Heart left ventricle (tissue), 16 donors: ENCODE data around the gene KIAA1614. TPM values are rescaled to one million over a fixed set of nuclear protein-coding genes. Genes with fewer than 3 reads are reported as not detected.
"Not testable (repeated sequence)": the region's sequence is repeated elsewhere in the genome, so short reads cannot be mapped to it uniquely, and the experiment has no call there.

Source experiments
- ATAC-seq, 4 donors: fragments of 200-7000 bp; cut with Tn5 transposase; one replicate each; pipeline ENCODE4 v1.9.1; 2020 to 2022; ENCODE audit warnings: moderate library complexity in 4 of 4, mild to moderate bottlenecking in 3 of 4, moderate number of reproducible peaks in 1 of 4
- DNase-seq, 5 donors: peaks; one replicate each; pipeline ENCODE4 v3.0.0-alpha.2; 2020
- H3K27ac ChIP-seq, 12 donors: fragments of 200-600 bp; sonication (generic) in 4 of 12; one replicate each; pipeline versions ENCODE4 v1.5.0 to v1.8.0; 2016 to 2022; ENCODE audit warnings: mild to moderate bottlenecking in 2 of 12
- H3K27me3 ChIP-seq, 9 donors: fragments of 200-600 bp; sonication (generic) in 2 of 9; one replicate each; pipeline versions ENCODE4 v1.5.1 to v1.8.0; 2016 to 2022; ENCODE audit warnings: mild to moderate bottlenecking in 3 of 9
- H3K36me3 ChIP-seq, 9 donors: fragments of 200-600 bp; sonication (generic) in 2 of 9; one replicate each; pipeline versions ENCODE4 v1.5.0 to v1.8.0; 2018 to 2022; ENCODE audit warnings: mild to moderate bottlenecking in 2 of 9
- H3K4me1 ChIP-seq, 12 donors: fragments of 200-600 bp; sonication (generic) in 4 of 12; one replicate each; pipeline versions ENCODE4 v1.5.0 to v1.8.0; 2016 to 2022; ENCODE audit warnings: mild to moderate bottlenecking in 3 of 12
- H3K4me3 ChIP-seq, 12 donors: fragments of 200-600 bp; sonication (generic) in 4 of 12; one replicate each; pipeline versions ENCODE4 v1.5.0 to v1.8.0; 2017 to 2022; ENCODE audit warnings: mild to moderate bottlenecking in 9 of 12, moderate library complexity in 4 of 12
- H3K9me3 ChIP-seq, 12 donors: fragments of 200-600 bp; sonication (generic) in 4 of 12; one replicate each; pipeline versions ENCODE4 v1.5.0 to v1.8.0; 2016 to 2022; ENCODE audit warnings: mild to moderate bottlenecking in 1 of 12
- POLR2A ChIP-seq, 2 donors: fragments of 450-650 bp; IDR thresholded peaks; one replicate each; pipeline ENCODE4 v1.6.1; 2017; ENCODE audit warnings: antibody characterized with exemption in 2 of 2, mild to moderate bottlenecking in 2 of 2, moderate library complexity in 2 of 2
- WGBS, 4 donors: extraction: QIAGEN DNeasy Blood & Tissue Kit in 2 of 4; methylation state at CpG; one replicate each; pipeline versions ENCODE4 v1.1.5 to v1.1.7; 2013 to 2018; 5-methylcytosine and 5-hydroxymethylcytosine counted together
- intact Hi-C, 10 donors: fragments of 100-400 bp; cut with DNase I; formaldehyde crosslinking; loops; one replicate each; pipeline versions ENCODE4 v1.11.1 to v1.14.2; 2022
- polyA plus RNA-seq, 2 donors: library from polyadenylated mRNA; stranded (reverse); fragments of 200-250 nt; gene quantifications; one replicate each; pipeline ENCODE4 v1.2.3, GENCODE V29; 2013
- total RNA-seq, 9 donors: library from RNA; depleted of rRNA in 2 of 9; stranded (reverse); fragments of >200 nt in 2 of 9; fragmentation: NEBNext Ultra II Directional in 3 of 9; extraction: Animal tissue kit (Norgen Biotek cat#: 25700) in 3 of 9; gene quantifications; one replicate each; pipeline versions ENCODE4 v1.1.0 to v1.2.4, GENCODE V29; 2016 to 2023
- TF ChIP-seq, protein P1 (sequence below), 12 donors: fragments of 200-600 bp; sonication (generic) in 4 of 12; IDR thresholded peaks; one replicate each; pipeline versions ENCODE4 v1.5.0 to v1.8.0; 2018 to 2022; ENCODE audit warnings: antibody characterized with exemption in 12 of 12, mild to moderate bottlenecking in 5 of 12
- donor health status: ischemic (EF 13 %, LVEDD 7.1; RV severe dilation, severe dysfunction).
- donor health status: healthy with polysubstance abuse.
- donor health status: DM: no; HTN: yes; CAD: no.
- donor health status: DM: no; HTN: no; CAD: no.
- donor health status: ischemic (EF 25% LVEDD 6.9; RV normal size, moderate dysfunction).
- donor health status: ischemic (EF 25% LVEDD 5.7; RV mildly dilated, moderate dysfunction).
- donor health status: healthy.
- donor health status: DM: yes; HTN: yes; CAD: no.
- donor health status: ischemic (EF 35%, LVEDD 5.7; RV mildly dilated, moderate dysfunction).
- donor health status: nonischemic (EF 11% LVEDD 7.7; RV severe dilation, severe dysfunction).
- donor health status: DM: yes; HTN: yes; CAD: no.
- donor health status: PGD.
- donor health status: ischemic (EF 29% LVEDD 5.4; RV normal size, mild dysfunction).
- donor health status: nonischemic (EF 23%, LVEDD 6.1; RV moderate dilation, normal function).

The KIAA1614 gene
- total and polyA plus RNA-seq, 11 donors: 4.3 to 12.1 (median 6.5) TPM

DNA sequence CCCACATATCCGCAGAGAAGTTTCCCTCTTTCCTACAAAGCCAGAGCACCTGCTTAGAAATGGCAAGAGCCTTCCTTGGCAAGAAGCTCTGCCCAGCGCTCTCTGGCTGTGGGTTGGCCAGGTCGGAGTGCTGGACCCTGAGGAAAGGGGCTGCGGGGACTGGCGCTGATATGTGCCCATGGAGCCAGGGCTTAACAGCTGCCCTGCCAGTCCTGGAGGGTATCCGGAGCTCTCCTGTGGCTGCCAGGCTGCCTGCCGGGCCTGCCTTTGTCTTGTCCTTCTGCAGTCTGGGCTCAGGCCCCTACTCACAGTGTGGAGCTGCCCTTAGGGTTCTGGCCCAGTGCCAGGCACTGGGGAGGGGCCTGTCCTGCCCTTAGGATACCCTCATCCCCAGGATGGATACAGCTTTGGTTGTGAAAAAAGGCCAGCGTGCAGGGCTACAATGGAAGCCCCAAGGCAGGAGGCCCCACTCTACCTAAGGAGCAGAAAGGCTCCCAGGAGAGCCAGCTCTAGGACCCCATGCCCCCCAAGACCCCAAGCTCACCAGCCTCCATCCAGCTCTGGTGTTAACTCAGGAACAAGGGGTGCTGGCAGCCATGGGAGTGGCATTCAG is 43.4 kb downstream of the KIAA1614 start:
- 86 to 93% (median 91%) methylated on average over 4 to 8 of the region's 8 CpGs for WGBS, 4 donors
- DNase-seq (no peak), ATAC-seq (no peak)
- Histone ChIP-seq H3K36me3 (peaks cover 0 to 9% (median 0%) of the 10 kb centered on the region in 9 donors), H3K27me3 (no peaks in the 10 kb centered on the region), H3K4me3 (no peak overlapping the region), H3K27ac (no peak overlapping the region), H3K9me3 (no peaks in the 10 kb centered on the region), H3K4me1 (peaks cover 0 to 24% (median 11%) of the 10 kb centered on the region in 12 donors)
- TF ChIP-seq, protein P1, sequence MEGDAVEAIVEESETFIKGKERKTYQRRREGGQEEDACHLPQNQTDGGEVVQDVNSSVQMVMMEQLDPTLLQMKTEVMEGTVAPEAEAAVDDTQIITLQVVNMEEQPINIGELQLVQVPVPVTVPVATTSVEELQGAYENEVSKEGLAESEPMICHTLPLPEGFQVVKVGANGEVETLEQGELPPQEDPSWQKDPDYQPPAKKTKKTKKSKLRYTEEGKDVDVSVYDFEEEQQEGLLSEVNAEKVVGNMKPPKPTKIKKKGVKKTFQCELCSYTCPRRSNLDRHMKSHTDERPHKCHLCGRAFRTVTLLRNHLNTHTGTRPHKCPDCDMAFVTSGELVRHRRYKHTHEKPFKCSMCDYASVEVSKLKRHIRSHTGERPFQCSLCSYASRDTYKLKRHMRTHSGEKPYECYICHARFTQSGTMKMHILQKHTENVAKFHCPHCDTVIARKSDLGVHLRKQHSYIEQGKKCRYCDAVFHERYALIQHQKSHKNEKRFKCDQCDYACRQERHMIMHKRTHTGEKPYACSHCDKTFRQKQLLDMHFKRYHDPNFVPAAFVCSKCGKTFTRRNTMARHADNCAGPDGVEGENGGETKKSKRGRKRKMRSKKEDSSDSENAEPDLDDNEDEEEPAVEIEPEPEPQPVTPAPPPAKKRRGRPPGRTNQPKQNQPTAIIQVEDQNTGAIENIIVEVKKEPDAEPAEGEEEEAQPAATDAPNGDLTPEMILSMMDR (IDR thresholded peaks at IDR 0.05): no peak
- TF ChIP-seq POLR2A (IDR thresholded peaks at IDR 0.05): no peak
- intact Hi-C loops: loop anchor here in 1 of 10 donors (10.0 kb wide), 1 partner anchor 129 kb away; the partner anchor contains the start of gene IER5

GRCh38 chr1:180959620-180960019 is 46.9 kb downstream of the KIAA1614 start:
- not testable (repeated sequence) for H3K4me1 ChIP-seq, H3K4me3 ChIP-seq, DNase-seq, H3K27me3 ChIP-seq, H3K27ac ChIP-seq, ATAC-seq, H3K9me3 ChIP-seq
- peaks cover 0 to 15% (median 0%) of the 10 kb centered on the region in 9 donors for H3K36me3 ChIP-seq
- WGBS, 4 donors: 88 to 100% (median 99%) methylated on average over 4 to 5 of the region's 5 CpGs
- intact Hi-C loops: loop anchor here in 1 of 10 donors (10.0 kb wide), 1 partner anchor 125 kb away; the partner anchor contains the start of gene IER5

GRCh38 chr1:180961622-180962021 is 48.9 kb downstream of the KIAA1614 start:
- H3K36me3 ChIP-seq: peaks cover 0 to 18% (median 0%) of the 10 kb centered on the region in 9 donors
- DNase-seq: no peak
- H3K9me3 ChIP-seq: no peaks in the 10 kb centered on the region
- WGBS, 4 donors: 73 to 86% (median 82%) methylated on average over 4 of the region's 4 CpGs
- intact Hi-C loops: no loop called here
- TF ChIP-seq, protein P1 (IDR thresholded peaks at IDR 0.05): no peak
- TF ChIP-seq POLR2A (IDR thresholded peaks at IDR 0.05): no peak
- no peak overlapping the region for H3K4me3 ChIP-seq
- H3K27ac ChIP-seq: no peak overlapping the region
- H3K27me3 ChIP-seq: no peaks in the 10 kb centered on the region
- no peak for ATAC-seq
- H3K4me1 ChIP-seq: peaks cover 0 to 3% (median 0%) of the 10 kb centered on the region in 12 donors

- WGBS, 4 donors: 83 to 90% (median 86%) methylated on average over 4 of the region's 4 CpGs
Measured at GRCh38 chr1:180962178-180962577, 49.5 kb downstream of the KIAA1614 start.

More at GRCh38 chr1:180962178-180962577, 49.5 kb downstream of the KIAA1614 start:
- no peak overlapping the region for H3K27ac ChIP-seq
- peaks cover 0 to 18% (median 0%) of the 10 kb centered on the region in 9 donors for H3K36me3 ChIP-seq
- H3K4me3 ChIP-seq: no peak overlapping the region
- H3K9me3 ChIP-seq: no peaks in the 10 kb centered on the region
- H3K27me3 ChIP-seq: no peaks in the 10 kb centered on the region
- ATAC-seq (no peak), DNase-seq (no peak)
- peaks cover 0 to 3% (median 0%) of the 10 kb centered on the region in 12 donors for H3K4me1 ChIP-seq
- TF ChIP-seq, protein P1 (IDR thresholded peaks at IDR 0.05): no peak
- no peak for TF ChIP-seq POLR2A (IDR thresholded peaks at IDR 0.05)
- intact Hi-C loops: no loop called here
